Trophoblast cell (in vitro differentiated cells and primary cell): ENCODE results near the gene ZNF358.

Experiments used
- DNase-seq, 2 donors: peaks; one replicate each; pipeline ENCODE4 v3.0.0-alpha.2; 2016
- H2AFZ ChIP-seq: 2 replicates; pipeline ENCODE4 v1.6.1; 2013; ENCODE audit warnings: low read length, moderate library complexity, mild to moderate bottlenecking; ENCODE audit not compliant: insufficient read depth, poor library complexity
- H2AK5ac ChIP-seq: 2 replicates; pipeline ENCODE4 v1.6.1; 2013; ENCODE audit warnings: mild to moderate bottlenecking, low read length
- H2BK120ac ChIP-seq: 2 replicates; pipeline ENCODE4 v1.6.1; 2013; ENCODE audit warnings: low read length, mild to moderate bottlenecking, moderate library complexity; ENCODE audit not compliant: insufficient read depth, poor library complexity
- H2BK12ac ChIP-seq: 2 replicates; pipeline ENCODE4 v1.6.1; 2013; ENCODE audit warnings: mild to moderate bottlenecking, low read length, moderate library complexity
- H2BK5ac ChIP-seq: 2 replicates; pipeline ENCODE4 v1.6.1; 2013; ENCODE audit warnings: low read length, low read depth, moderate library complexity, mild to moderate bottlenecking; ENCODE audit not compliant: poor library complexity
- H3K14ac ChIP-seq: 2 replicates; pipeline ENCODE4 v1.6.1; 2013; ENCODE audit warnings: mild to moderate bottlenecking, low read length
- H3K18ac ChIP-seq: 2 replicates; pipeline ENCODE4 v1.6.1; 2013; ENCODE audit warnings: mild to moderate bottlenecking, low read length
- H3K23ac ChIP-seq: 2 replicates; pipeline ENCODE4 v1.6.1; 2013; ENCODE audit warnings: low read length
- H3K27ac ChIP-seq: 2 replicates; pipeline ENCODE4 v1.5.1; 2013; ENCODE audit warnings: low read depth, mild to moderate bottlenecking, inconsistent platforms, low read length, moderate library complexity
- H3K27me3 ChIP-seq: 2 replicates; pipeline ENCODE4 v1.6.1; 2013; ENCODE audit warnings: inconsistent platforms, mild to moderate bottlenecking, low read length, moderate library complexity; ENCODE audit not compliant: insufficient read depth
- H3K36me3 ChIP-seq, 2 experiments: 1 replicate in 1 of 2; 2 replicates in 1 of 2; pipeline ENCODE4 v1.6.1; 2013; ENCODE audit warnings: low read length in 2 of 2, mild to moderate bottlenecking in 2 of 2, moderate library complexity in 1 of 2; ENCODE audit not compliant: insufficient read depth in 2 of 2, control insufficient read depth in 1 of 2
- H3K4ac ChIP-seq: 2 replicates; pipeline ENCODE4 v1.6.1; 2013; ENCODE audit warnings: low read depth, mild to moderate bottlenecking, low read length, moderate library complexity
- H3K4me1 ChIP-seq, 2 experiments: 1 replicate in 1 of 2; 2 replicates in 1 of 2; pipeline ENCODE4 v1.6.1; 2013; ENCODE audit warnings: low read length in 2 of 2, mild to moderate bottlenecking in 2 of 2, moderate library complexity in 1 of 2; ENCODE audit not compliant: insufficient read depth in 2 of 2, control insufficient read depth in 1 of 2
- H3K4me2 ChIP-seq: 2 replicates; pipeline ENCODE4 v1.6.1; 2013; ENCODE audit warnings: inconsistent platforms, mild to moderate bottlenecking, low read length, moderate library complexity
- H3K4me3 ChIP-seq: 2 replicates; pipeline ENCODE4 v1.5.1; 2013; ENCODE audit warnings: mild to moderate bottlenecking, low read depth, low read length, inconsistent platforms
- H3K79me1 ChIP-seq: one replicate; pipeline ENCODE4 v1.6.1; 2013; ENCODE audit warnings: low read length
- H3K79me2 ChIP-seq: 2 replicates; pipeline ENCODE4 v1.6.1; 2013; ENCODE audit warnings: low read length, mild to moderate bottlenecking; ENCODE audit not compliant: control insufficient read depth, insufficient read depth, poor library complexity
- H3K9ac ChIP-seq: 2 replicates; pipeline ENCODE4 v1.6.1; 2013; ENCODE audit warnings: mild to moderate bottlenecking, low read length
- H3K9me3 ChIP-seq: 2 replicates; pipeline ENCODE4 v1.6.1; 2013; ENCODE audit warnings: low read depth, mild to moderate bottlenecking, control low read depth, inconsistent platforms, low read length; ENCODE audit not compliant: insufficient read depth
- H4K12ac ChIP-seq: 2 replicates; pipeline ENCODE4 v1.6.1; 2013; ENCODE audit warnings: low read depth, mild to moderate bottlenecking, low read length, moderate library complexity
- H4K8ac ChIP-seq: 2 replicates; pipeline ENCODE4 v1.6.1; 2013; ENCODE audit warnings: low read depth, mild to moderate bottlenecking, low read length, moderate library complexity
- H4K91ac ChIP-seq: one replicate; pipeline ENCODE4 v1.6.1; 2013; ENCODE audit warnings: low read depth, mild to moderate bottlenecking, low read length, moderate library complexity
- WGBS: extraction: QIAGEN DNeasy Blood & Tissue Kit; methylation state at CpG from one replicate; pipeline ENCODE4 v1.1.7; 2013; ENCODE audit warnings: missing lambda C conversion rate; ENCODE audit not compliant: insufficient read length, insufficient coverage; ENCODE audit errors: extremely low coverage; 5-methylcytosine and 5-hydroxymethylcytosine counted together

The ZNF358 gene

DNA sequence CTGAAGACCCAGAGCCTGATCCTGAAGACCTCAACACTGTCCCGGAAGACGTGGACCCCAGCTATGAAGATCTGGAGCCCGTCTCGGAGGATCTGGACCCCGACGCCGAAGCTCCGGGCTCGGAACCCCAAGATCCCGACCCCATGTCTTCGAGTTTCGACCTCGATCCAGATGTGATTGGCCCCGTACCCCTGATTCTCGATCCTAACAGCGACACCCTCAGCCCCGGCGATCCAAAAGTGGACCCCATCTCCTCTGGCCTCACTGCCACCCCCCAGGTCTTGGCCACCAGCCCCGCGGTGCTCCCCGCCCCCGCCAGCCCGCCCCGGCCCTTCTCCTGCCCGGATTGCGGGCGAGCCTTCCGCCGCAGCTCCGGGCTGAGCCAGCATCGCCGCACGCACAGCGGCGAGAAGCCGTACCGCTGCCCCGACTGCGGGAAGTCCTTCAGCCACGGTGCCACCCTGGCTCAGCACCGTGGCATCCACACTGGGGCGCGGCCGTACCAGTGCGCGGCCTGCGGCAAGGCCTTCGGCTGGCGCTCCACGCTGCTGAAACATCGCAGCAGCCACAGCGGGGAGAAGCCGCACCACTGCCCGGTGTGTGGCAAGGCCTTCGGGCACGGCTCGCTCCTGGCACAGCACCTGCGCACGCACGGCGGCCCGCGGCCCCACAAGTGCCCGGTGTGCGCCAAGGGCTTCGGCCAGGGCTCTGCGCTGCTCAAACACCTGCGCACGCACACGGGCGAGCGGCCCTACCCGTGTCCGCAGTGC lies 3.6 kb downstream of the ZNF358 start:
- peaks cover 16% of the 10 kb centered on the region for H3K79me2 ChIP-seq
- no peak overlapping the region for H3K9ac ChIP-seq
- peaks cover 20 to 26% of the 10 kb centered on the region in 2 experiments for H3K36me3 ChIP-seq
- H4K91ac ChIP-seq: no peak overlapping the region
- H2BK120ac ChIP-seq: no peak overlapping the region
- H2BK5ac ChIP-seq: no peak overlapping the region
- no CpG with 5 or more reads among the region's 74 CpGs for WGBS
- no peak overlapping the region for H3K14ac ChIP-seq
- no peak overlapping the region for H3K4me3 ChIP-seq
- H3K9me3 ChIP-seq: no peaks in the 10 kb centered on the region
- no peak overlapping the region for H3K27ac ChIP-seq
- no peak overlapping the region for H3K23ac ChIP-seq
- no peak overlapping the region for H4K8ac ChIP-seq
- no peak overlapping the region for H3K4me2 ChIP-seq
- H2AK5ac ChIP-seq: no peak overlapping the region
- no peak overlapping the region for H4K12ac ChIP-seq
- no peak overlapping the region for H3K18ac ChIP-seq
- no peak for DNase-seq
- no peak overlapping the region for H3K4ac ChIP-seq
- H3K27me3 ChIP-seq: no peaks in the 10 kb centered on the region
- peaks cover 24% of the 10 kb centered on the region for H3K79me1 ChIP-seq
- peaks cover 15 to 22% of the 10 kb centered on the region in 2 experiments for H3K4me1 ChIP-seq
- H2AFZ ChIP-seq: no peak overlapping the region
- no peak overlapping the region for H2BK12ac ChIP-seq

DNA sequence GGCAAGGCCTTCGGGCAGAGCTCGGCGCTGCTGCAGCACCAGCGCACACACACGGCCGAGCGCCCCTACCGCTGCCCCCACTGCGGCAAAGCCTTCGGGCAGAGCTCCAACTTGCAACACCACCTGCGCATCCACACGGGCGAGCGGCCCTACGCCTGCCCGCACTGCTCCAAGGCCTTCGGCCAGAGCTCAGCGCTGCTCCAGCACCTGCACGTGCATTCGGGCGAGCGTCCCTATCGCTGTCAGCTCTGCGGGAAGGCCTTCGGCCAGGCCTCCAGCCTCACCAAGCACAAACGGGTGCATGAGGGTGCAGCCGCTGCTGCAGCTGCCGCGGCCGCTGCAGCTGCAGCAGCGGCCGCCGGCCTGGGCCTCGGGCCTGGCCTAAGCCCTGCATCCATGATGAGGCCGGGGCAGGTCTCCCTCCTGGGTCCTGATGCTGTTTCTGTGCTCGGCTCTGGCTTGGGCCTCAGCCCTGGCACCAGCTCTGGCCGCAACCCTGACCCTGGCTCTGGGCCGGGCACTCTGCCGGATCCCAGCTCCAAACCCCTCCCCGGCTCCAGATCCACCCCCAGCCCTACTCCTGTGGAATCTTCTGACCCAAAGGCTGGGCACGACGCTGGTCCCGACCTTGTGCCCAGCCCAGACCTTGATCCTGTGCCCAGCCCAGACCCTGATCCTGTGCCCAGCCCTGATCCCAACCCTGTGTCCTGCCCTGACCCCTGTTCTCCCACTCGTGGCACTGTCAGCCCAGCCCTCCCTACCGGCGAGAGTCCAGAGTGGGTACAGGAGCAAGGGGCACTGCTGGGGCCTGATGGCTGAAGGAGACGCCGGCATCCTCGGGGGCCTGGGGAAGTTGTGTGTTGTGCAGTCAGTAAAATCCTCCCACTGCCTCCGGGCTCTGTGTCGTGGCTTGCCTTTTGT lies 4.5 kb downstream of the ZNF358 start:
- H2BK5ac ChIP-seq: no peak overlapping the region
- no peak for DNase-seq
- H4K8ac ChIP-seq: no peak overlapping the region
- no peak overlapping the region for H2AK5ac ChIP-seq
- peaks cover 21% of the 10 kb centered on the region for H3K79me1 ChIP-seq
- no peak overlapping the region for H3K14ac ChIP-seq
- no peak overlapping the region for H3K4ac ChIP-seq
- WGBS: no CpG with 5 or more reads among the region's 51 CpGs
- no peaks in the 10 kb centered on the region for H3K9me3 ChIP-seq
- H3K27me3 ChIP-seq: no peaks in the 10 kb centered on the region
- no peak overlapping the region for H3K4me3 ChIP-seq
- no peak overlapping the region for H4K91ac ChIP-seq
- no peak overlapping the region for H2AFZ ChIP-seq
- H3K18ac ChIP-seq: no peak overlapping the region
- H3K9ac ChIP-seq: no peak overlapping the region
- no peak overlapping the region for H2BK120ac ChIP-seq
- H3K4me1 ChIP-seq: peaks cover 11 to 19% of the 10 kb centered on the region in 2 experiments
- no peak overlapping the region for H3K4me2 ChIP-seq
- H2BK12ac ChIP-seq: peak overlapping the region; percentile 6
- peaks cover 25 to 32% of the 10 kb centered on the region in 2 experiments for H3K36me3 ChIP-seq
- no peak overlapping the region for H4K12ac ChIP-seq
- no peak overlapping the region for H3K27ac ChIP-seq
- H3K23ac ChIP-seq: no peak overlapping the region
- H3K79me2 ChIP-seq: peaks cover 16% of the 10 kb centered on the region

DNA sequence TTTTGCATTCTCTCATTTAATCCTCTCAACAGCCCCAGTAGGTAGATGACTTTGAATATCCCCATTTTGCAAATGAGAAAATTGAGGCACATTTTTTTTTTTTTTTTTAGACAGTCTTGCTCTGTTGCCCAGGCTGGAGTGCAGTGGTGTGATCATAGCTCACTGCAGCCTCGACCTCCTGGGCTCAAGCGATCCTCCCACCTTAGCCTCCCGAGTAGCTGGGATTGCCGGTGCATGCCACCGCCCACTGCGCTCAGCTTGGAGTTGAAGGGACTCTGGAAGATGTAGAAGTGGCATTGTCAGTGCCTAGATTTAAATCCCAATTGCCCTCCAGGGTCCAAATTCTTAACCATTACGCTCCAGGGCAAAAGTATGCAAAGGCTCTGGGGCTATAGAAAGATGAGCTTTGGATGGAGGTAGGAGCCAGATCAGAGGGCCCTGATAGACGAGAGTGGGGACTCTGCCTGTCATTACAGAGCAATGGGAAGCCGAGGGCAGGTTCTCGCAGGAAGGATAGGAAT lies 5.7 kb downstream of the ZNF358 start:
- Histone ChIP-seq H3K14ac (peak overlapping the region; percentile 84), H3K4ac (no peak overlapping the region), H2BK12ac (peak overlapping the region; percentile 38), H3K79me2 (peaks cover 10% of the 10 kb centered on the region), H3K79me1 (peaks cover 12% of the 10 kb centered on the region), H3K9ac (no peak overlapping the region), H3K18ac (no peak overlapping the region), H3K4me3 (no peak overlapping the region), H3K9me3 (no peaks in the 10 kb centered on the region), H4K12ac (peak overlapping the region; percentile 96), H3K27me3 (no peaks in the 10 kb centered on the region), H3K27ac (peak overlapping the region; percentile 22), H2BK120ac (peak overlapping the region; percentile 75), H4K91ac (peak overlapping the region; percentile 87), H2AFZ (no peak overlapping the region), H3K23ac (no peak overlapping the region), H4K8ac (peak overlapping the region; percentile 92), H3K4me1 (peaks cover 11 to 16% of the 10 kb centered on the region in 2 experiments), H3K36me3 (peaks cover 33 to 41% of the 10 kb centered on the region in 2 experiments), H2BK5ac (peak overlapping the region; percentile 70), H2AK5ac (no peak overlapping the region), H3K4me2 (peak overlapping the region; percentile 88)
- DNase-seq: peak in 1 of 2 donors; percentile 38
- WGBS: no CpG with 5 or more reads among the region's 10 CpGs
